ENCODE measurements around the gene GRID1. TPM values are rescaled to one million over a fixed set of nuclear protein-coding genes. Genes with fewer than 3 reads are reported as not detected.

The GRID1 gene
- total and polyA plus RNA-seq, 2 donors = 2.4 to 3.9 TPM

- H3K4me1 ChIP-seq (ENCODE audit: insufficient read depth) = no peaks in the 10 kb centered on the region
- no peak overlapping the region for H3K4me3 ChIP-seq (ENCODE audit: low read depth, low read length)
- no peak overlapping the region for H3K27ac ChIP-seq (ENCODE audit: low read depth)
- no peak for DNase-seq (ENCODE audit: extremely low spot score)
- 68% methylated on average over 7 of the region's 7 CpGs for whole genome bisulfite sequencing
- no peaks in the 10 kb centered on the region for H3K36me3 ChIP-seq (ENCODE audit: insufficient read depth)
These were observed 38.5 kb downstream of the GRID1 start for GRCh38 chr10:86327954-86328725.

GRCh38 chr10:86325158-86325557 lies 41.4 kb downstream of the GRID1 start:
- H3K27ac ChIP-seq (ENCODE audit: low read depth) = no peak overlapping the region
- no peak for DNase-seq (ENCODE audit: extremely low spot score)
- no peaks in the 10 kb centered on the region for H3K4me1 ChIP-seq (ENCODE audit: insufficient read depth)
- 73% methylated on average over 5 of the region's 5 CpGs for WGBS
- no peaks in the 10 kb centered on the region for H3K36me3 ChIP-seq (ENCODE audit: insufficient read depth)
- no peak overlapping the region for H3K4me3 ChIP-seq (ENCODE audit: low read depth, low read length)

- no peak for DNase-seq (ENCODE audit: extremely low spot score)
- 78% methylated on average over 5 of the region's 5 CpGs for WGBS
- no peaks in the 10 kb centered on the region for H3K4me1 ChIP-seq (ENCODE audit: insufficient read depth)
- no peak overlapping the region for H3K4me3 ChIP-seq (ENCODE audit: low read depth, low read length)
- H3K27ac ChIP-seq (ENCODE audit: low read depth) = no peak overlapping the region
- no peaks in the 10 kb centered on the region for H3K36me3 ChIP-seq (ENCODE audit: insufficient read depth)
These were observed 45.0 kb downstream of the GRID1 start for GRCh38 chr10:86321568-86321967.

GRCh38 chr10:86319676-86320075 lies 46.9 kb downstream of the GRID1 start:
- H3K4me1 ChIP-seq (ENCODE audit: insufficient read depth) = no peaks in the 10 kb centered on the region
- H3K4me3 ChIP-seq (ENCODE audit: low read depth, low read length) = no peak overlapping the region
- no peak overlapping the region for H3K27ac ChIP-seq (ENCODE audit: low read depth)
- H3K36me3 ChIP-seq (ENCODE audit: insufficient read depth) = no peaks in the 10 kb centered on the region
- 42% methylated on average over 4 of the region's 4 CpGs for WGBS
- no peak for DNase-seq (ENCODE audit: extremely low spot score)

- H3K4me3 ChIP-seq (ENCODE audit: low read depth, low read length) = no peak overlapping the region
- no peaks in the 10 kb centered on the region for H3K36me3 ChIP-seq (ENCODE audit: insufficient read depth)
- WGBS = 84% methylated on average over 4 of the region's 4 CpGs
- no peak for DNase-seq (ENCODE audit: extremely low spot score)
- no peaks in the 10 kb centered on the region for H3K4me1 ChIP-seq (ENCODE audit: insufficient read depth)
- no peak overlapping the region for H3K27ac ChIP-seq (ENCODE audit: low read depth)
These were observed 48.5 kb downstream of the GRID1 start for GRCh38 chr10:86317949-86318725.

- no peaks in the 10 kb centered on the region for H3K4me1 ChIP-seq (ENCODE audit: insufficient read depth)
- 70% methylated on average over 5 of the region's 5 CpGs for WGBS
- no peak overlapping the region for H3K4me3 ChIP-seq (ENCODE audit: low read depth, low read length)
- no peak for DNase-seq (ENCODE audit: extremely low spot score)
- H3K36me3 ChIP-seq (ENCODE audit: insufficient read depth) = no peaks in the 10 kb centered on the region
- H3K27ac ChIP-seq (ENCODE audit: low read depth) = no peak overlapping the region
These were observed 49.6 kb downstream of the GRID1 start for GRCh38 chr10:86316990-86317389.

DNA sequence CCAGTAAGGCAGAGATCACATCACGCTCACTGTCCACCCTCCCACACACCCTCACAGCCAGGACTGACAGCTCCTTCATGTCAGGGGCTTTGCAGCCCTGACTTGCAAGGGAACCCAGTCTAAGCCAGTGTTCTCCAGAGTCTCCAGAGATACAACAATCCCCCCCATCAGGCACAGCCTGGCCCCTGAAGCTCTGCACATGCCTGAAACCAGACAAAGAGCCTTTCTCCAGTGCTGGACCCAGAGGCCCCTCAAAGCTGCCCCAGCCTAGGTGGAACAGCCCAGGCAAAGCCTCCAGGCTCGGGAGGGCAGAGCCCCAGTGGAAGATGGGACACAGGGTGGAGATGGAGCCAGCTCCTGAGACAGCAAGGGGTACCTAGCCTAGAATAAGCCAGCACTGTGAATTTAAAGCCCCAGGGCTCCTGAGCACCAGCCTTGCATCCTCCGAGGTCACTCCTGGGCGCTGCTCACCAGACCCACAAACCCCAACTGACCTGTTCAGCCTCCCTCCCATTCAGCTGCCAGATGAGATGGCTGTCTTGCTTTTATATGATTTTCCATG lies 50.2 kb downstream of the GRID1 start:
- no peak overlapping the region for H3K4me3 ChIP-seq (ENCODE audit: low read depth, low read length)
- H3K27ac ChIP-seq (ENCODE audit: low read depth) = no peak overlapping the region
- no peaks in the 10 kb centered on the region for H3K4me1 ChIP-seq (ENCODE audit: insufficient read depth)
- 71% methylated on average over 4 of the region's 4 CpGs for WGBS
- DNase-seq (ENCODE audit: extremely low spot score) = no peak
- H3K36me3 ChIP-seq (ENCODE audit: insufficient read depth) = no peaks in the 10 kb centered on the region

DNA sequence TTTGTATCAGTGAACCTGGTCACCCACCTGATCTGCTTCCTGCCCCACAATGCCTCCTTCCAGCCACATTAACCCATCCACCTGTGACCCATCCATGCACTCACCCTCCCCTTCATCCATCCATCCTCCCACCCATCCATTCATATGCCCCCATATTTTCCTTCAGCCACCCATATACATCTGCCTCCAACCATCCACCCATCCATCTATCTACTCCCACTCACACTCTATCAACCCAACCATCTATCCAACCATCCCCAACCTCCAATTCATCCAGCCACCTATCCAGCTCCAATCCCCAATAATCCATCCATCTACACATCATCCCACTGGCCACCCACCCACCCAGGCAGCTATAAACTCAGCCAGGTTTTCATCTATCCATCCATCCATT lies 51.0 kb downstream of the GRID1 start:
- Histone ChIP-seq H3K27ac (ENCODE audit: low read depth) (no peak overlapping the region), H3K4me3 (ENCODE audit: low read depth, low read length) (no peak overlapping the region), H3K36me3 (ENCODE audit: insufficient read depth) (no peaks in the 10 kb centered on the region), H3K4me1 (ENCODE audit: insufficient read depth) (no peaks in the 10 kb centered on the region)
- DNase-seq (ENCODE audit: extremely low spot score) = no peak

DNA sequence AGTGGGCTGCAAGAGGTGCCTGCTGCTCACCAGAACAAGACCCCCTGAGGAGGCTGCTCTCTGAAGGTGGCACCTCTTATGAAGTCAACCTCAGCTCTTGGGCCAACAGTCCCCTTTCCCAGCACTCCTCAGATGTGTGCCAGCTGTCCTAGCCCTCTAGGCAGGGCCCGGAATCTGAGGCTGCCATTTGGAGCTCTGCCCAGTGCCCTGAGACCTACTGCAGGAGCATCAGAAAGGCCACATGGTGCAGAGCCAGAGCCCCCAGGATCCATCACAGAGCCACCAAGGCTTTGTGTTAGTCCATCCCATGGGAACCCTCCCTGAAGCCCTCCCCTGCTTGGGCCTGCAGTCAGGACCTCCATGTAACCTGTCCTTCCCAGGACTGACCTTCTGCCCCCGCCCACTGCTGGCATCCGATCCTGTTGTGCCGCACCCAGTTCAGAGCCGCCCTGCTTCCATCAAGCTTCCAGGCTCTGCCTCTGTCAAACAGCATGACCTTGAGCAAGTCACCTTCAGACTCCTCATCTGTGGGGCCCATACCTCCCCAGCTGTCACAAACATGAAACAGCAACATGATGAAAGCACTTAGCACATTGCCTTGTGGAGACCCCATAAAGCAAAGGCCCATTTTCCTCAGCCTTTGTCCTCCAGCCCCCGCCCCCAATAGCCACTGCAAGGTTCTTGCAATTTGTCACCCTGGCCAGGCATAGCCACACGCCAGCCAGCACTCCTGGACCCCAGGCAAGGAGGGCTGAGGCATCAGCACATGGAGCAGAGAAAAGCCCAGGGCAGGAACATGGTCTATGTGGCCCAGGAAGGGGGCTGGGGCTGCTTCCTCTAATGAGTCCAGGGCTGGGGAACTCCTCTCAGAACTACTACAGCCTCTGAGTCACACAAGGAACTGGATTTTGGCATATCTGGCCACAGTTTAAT lies 51.7 kb downstream of the GRID1 start:
- Histone ChIP-seq H3K27ac (ENCODE audit: low read depth) (no peak overlapping the region), H3K4me1 (ENCODE audit: insufficient read depth) (no peaks in the 10 kb centered on the region), H3K4me3 (ENCODE audit: low read depth, low read length) (no peak overlapping the region), H3K36me3 (ENCODE audit: insufficient read depth) (no peaks in the 10 kb centered on the region)
- DNase-seq (ENCODE audit: extremely low spot score) = no peak
- WGBS = 73% methylated on average over 7 of the region's 7 CpGs

DNA sequence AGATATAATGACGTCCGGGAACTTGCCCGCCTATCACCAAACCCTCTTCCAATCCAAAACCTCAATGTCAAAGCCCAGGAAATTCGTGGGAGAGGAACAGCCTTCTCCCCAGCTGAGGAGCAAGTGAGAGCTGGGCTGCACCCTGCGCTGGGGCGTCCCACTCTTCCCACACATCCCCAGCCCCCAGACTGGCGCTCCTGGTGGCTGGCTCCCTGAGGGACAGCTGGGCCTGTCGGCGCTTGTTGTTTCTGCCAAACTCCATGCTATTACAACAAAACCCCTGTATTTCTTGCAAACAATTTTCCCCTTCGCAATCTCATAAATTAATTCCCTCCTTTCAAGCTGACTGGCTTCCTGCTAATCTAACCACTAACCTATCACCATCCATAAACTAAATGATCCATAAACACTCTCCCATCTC lies 53.0 kb downstream of the GRID1 start:
- no peaks in the 10 kb centered on the region for H3K36me3 ChIP-seq (ENCODE audit: insufficient read depth)
- H3K4me3 ChIP-seq (ENCODE audit: low read depth, low read length) = no peak overlapping the region
- H3K4me1 ChIP-seq (ENCODE audit: insufficient read depth) = no peaks in the 10 kb centered on the region
- WGBS = 73% methylated on average over 10 of the region's 10 CpGs
- H3K27ac ChIP-seq (ENCODE audit: low read depth) = no peak overlapping the region
- no peak for DNase-seq (ENCODE audit: extremely low spot score)

DNA sequence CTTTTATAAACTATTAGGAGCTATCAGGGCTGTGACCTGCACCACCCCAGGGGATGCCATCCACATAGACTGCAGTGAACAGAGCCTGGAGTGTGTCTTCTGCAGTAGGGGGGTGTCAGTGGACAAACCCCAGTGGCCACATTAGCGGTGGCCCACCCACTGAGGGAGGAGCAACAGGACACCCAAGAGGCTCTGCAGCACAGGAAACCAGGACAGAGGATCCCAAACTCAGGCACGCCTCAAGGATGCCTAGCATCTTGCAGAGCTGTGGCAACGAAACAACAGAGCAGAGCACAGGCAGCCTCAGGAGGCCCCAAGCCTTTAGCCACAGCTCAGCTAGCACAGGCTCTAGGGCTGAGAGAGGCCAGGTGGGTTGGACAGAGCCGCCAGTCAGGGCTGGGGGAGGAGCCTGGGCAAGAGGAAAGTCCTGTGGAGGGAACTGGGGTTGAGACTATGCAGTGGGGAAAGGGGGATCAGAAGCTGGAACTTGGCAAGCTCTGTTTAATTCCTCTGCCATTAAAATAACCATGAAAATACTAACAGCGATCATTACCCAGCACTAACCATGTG lies 53.8 kb downstream of the GRID1 start:
- no peak for DNase-seq (ENCODE audit: extremely low spot score)
- H3K27ac ChIP-seq (ENCODE audit: low read depth) = no peak overlapping the region
- 46% methylated on average over 5 of the region's 5 CpGs for WGBS
- H3K4me3 ChIP-seq (ENCODE audit: low read depth, low read length) = no peak overlapping the region
- H3K4me1 ChIP-seq (ENCODE audit: insufficient read depth) = no peaks in the 10 kb centered on the region
- no peaks in the 10 kb centered on the region for H3K36me3 ChIP-seq (ENCODE audit: insufficient read depth)

DNA sequence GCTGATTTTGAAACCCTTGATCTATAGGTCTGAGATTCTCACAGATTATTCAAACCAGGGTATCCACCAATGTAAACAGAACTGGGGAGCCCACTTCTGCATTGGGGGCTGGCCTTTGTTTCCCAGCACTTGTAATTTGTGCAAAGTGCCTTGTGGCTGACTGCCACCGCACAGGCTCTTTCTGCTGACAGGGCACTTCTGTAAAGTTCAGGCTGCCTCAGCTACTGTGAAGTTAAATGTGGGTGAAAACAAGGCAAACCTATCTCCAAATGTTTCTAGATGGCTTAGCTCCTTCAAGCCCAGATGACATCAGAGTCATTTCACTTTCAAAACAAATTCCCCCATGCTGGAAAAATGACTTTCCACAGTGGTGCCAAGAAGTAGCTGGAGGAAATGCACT lies 54.7 kb downstream of the GRID1 start:
- Histone ChIP-seq H3K27ac (ENCODE audit: low read depth) (no peak overlapping the region), H3K4me3 (ENCODE audit: low read depth, low read length) (no peak overlapping the region), H3K36me3 (ENCODE audit: insufficient read depth) (no peaks in the 10 kb centered on the region), H3K4me1 (ENCODE audit: insufficient read depth) (no peaks in the 10 kb centered on the region)
- WGBS = 33% methylated on average over 1 of the region's 1 CpG
- DNase-seq (ENCODE audit: extremely low spot score) = no peak

GRCh38 chr10:86311190-86311589 lies 55.4 kb downstream of the GRID1 start:
- DNase-seq (ENCODE audit: extremely low spot score) = no peak
- WGBS = 73% methylated on average over 3 of the region's 3 CpGs
- Histone ChIP-seq H3K4me3 (ENCODE audit: low read depth, low read length) (no peak overlapping the region), H3K27ac (ENCODE audit: low read depth) (no peak overlapping the region), H3K4me1 (ENCODE audit: insufficient read depth) (no peaks in the 10 kb centered on the region), H3K36me3 (ENCODE audit: insufficient read depth) (no peaks in the 10 kb centered on the region)

Data from urinary bladder (tissue), 4 donors.